NCI-H2107 treated with DMSO at 0.1 percent for 48 hours (cell line): ENCODE data around the gene ZNF785.
A peak's percentile ranks its signal among the peaks of the same experiment; 100 is the strongest.
"Not testable (repeated sequence)": the region's sequence is repeated elsewhere in the genome, so short reads cannot be mapped to it uniquely, and the experiment has no call there.

ENCODE experiments used
- DNase-seq: peaks from one replicate; lab custom pipeline; 2025; ENCODE audit not compliant: unreplicated experiment; lab: John Stamatoyannopoulos, UW

The ZNF785 gene

GRCh38 chr16:30540916-30541464 is 44.5 kb downstream of the ZNF785 start:
- DNase-seq: not testable (repeated sequence)

- DNase-seq: not testable (repeated sequence)
These were observed 45.4 kb downstream of the ZNF785 start for GRCh38 chr16:30539986-30540526.

DNA sequence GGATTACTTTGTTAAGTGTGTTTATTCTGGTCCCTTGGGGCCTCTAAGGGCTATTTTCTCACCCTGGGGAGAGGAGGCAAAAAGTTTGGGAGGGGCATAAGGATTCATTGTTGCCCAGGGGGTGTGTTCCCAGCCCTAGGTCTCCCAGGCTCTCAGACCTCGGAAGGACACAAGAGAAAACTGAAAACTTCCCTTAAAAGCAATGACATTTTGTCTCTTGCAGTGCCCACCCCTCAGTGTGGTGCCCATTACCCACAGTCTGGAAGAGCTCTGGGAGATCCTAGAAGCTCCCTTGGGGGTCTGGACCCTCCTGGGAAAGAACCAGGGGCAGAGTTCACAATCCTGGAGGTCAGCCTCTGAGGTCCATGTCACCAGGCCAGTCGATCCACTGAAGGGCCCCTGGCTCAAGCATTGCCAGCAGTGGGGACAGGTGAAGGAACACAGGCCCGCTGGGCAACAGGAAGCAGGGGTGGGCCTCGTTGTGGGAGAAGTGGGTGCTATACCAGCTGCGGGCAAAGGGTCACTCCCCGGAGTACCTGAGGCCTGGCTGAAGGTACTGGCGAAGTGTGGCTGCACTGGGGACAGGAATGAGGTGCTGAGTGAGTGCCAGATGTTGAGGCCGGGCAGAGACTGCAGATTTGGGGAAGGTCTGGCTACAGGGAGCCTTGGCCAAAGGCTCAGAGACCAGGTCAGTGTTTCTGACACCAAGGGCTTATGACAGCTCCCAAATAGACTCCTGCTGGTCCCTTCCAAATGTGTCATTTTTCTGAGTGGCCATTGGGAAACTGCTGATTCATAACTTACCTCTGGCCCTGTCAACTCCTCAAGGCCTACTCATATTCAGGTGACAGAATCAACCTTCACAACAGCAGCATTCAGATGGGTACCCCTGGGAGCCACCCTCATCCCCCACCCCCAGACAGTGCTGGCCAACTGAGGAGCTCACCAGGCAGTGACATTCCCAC is 46.2 kb downstream of the ZNF785 start:
- DNase-seq: no peak

DNA sequence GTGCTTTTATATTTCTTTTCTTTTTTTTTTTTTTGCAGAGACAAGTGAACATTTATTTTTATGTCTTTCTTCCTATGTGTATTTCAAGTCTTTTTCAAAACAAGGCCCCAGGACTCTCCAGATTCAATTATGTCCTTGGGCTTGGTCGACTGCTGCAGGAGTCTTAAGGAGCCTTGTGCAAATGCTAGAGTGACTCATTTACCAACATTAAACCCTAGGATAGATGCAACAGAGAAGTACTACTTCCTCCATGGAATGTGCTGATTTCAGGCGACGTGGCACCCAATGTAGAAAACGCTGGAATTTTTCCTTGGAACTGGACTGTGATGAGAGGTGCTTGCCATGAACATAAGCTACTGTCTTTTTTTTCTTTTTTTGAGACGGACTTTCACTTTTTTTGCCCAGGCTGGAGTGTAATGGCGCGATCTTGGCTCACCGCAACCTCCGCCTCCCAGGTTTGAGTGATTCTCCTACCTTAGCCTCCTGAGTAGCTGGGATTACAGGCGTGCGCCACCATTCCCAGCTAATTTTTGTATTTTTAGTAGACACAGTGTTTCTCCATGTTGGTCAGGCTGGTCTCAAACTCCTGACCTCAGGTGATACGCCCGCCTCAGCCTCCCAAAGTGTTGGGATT is 49.0 kb downstream of the ZNF785 start:
- DNase-seq: not testable (repeated sequence)

DNA sequence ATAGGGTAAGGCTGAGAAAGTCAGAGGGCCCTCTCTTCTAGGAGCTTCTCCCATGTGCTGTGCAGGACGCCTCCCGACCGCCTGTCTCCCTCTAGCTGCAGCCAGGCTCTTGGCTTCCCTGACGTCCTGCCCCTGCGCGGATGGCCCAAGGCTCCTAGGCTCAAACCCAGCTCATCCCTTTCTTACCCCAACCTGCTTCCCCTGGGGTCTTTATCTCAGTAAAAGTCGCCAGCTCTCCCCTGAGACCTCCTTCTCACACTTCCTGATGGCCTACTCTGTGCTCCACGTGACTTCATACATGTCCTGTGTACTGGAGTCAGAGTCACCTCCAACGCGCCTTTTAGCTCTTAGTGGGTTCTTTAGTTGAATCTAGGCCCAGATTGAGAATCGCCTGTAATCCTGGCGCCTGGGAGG is 49.7 kb downstream of the ZNF785 start:
- peak; percentile 53 for DNase-seq

- DNase-seq: no peak
These were observed 50.3 kb downstream of the ZNF785 start for GRCh38 chr16:30535106-30535776.

- DNase-seq: peak; percentile 67
These were observed 51.0 kb downstream of the ZNF785 start, which contains the start of gene ZNF747 for GRCh38 chr16:30534368-30535105. TSS of gene ZNF747 (minus strand) at chr16:30534858. CDS start at chr16:30534679, 179 bp downstream.

DNA sequence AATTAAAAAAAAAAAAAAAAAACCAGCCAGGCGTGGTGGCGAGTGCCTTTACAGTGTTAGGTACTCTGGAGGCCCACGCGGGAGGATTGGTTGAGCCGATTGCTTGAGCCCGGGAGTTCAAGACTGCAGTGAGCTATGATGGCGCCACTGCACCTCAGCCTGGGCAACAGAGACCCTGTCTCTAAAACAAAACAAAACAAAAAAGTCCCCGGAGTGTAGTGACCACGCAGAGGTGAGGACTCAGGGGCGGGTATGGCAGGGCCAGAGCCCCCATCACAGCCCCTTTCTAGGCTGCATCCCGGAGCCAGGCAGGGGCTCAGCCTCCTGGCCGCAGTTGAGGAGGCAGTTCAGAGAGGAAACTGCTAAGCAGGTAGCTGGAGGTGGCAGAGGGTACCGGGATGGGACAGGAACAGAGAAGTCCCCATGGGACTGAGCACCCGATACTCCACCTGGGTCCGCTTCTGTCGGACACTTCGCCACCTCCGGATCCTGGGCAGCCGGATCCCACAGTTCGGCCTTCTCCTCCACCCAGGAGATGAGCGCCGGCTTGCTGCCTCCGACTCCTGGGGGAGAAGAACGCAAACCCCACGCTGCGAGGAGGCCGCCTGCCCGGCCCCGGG is 51.6 kb downstream of the ZNF785 start:
- DNase-seq: no peak

DNA sequence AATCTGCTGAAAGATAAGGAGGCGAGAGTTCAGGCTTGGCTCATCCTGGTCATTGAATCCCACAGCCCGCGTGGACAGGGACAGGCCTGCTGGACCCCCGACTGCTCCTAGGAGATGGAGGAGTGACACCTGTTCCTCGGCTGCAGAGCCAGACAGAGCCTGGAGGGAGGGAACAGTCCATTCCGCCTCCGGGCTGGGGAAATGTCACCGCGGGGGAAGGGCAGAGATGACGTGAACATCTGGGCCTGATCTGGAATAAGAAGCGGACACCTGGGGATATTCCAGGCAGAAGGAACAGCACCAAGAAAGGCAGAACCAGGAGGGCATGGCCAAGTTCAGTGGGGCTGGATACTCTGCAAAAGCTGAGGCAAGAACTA is 52.4 kb downstream of the ZNF785 start:
- no peak for DNase-seq

DNA sequence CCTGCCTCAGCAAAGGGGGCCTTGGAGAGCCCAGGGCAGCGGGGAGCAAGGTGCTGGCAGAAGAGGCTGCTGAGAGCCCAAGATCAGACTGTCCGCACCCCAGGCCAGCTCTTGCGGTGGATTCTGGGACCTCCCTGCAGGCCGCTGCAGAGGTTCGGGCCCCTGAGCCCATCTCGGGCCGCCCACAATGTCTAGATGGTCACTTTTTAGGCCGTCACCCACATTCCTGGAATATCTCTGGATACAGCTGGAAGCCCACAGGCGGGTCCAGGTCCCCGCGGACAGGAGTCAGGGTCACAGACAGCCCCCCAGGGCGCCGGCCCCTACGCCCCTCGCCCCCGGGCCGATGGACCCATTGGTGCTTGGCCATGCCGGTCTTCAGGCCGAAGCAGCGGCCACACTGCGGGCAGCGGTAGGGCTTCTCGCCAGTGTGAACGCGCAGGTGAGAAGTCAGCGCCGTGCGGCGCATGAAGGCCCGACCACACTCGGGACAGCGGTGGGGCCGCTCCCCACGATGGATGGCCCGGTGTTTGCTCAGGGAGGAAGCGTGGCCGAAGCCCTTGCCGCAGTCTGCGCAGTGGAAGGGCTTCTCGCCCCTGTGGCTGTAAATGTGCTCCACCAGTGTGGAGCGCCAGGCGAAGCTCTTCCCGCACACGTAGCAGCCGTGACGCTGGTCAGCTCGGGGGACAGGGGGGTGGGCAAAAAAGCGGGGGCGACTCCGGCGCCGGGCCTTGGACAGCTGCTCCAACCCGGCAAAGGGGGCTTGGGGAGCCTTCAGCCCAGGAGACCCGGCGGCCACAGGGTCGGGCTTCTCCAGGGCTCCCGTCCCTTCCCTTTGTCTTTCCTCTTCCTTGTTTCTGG is 53.0 kb downstream of the ZNF785 start:
- no peak for DNase-seq
